Cardiac fibroblast (primary cell): ENCODE measurements around the gene HNRNPUL1.
A peak's percentile ranks its signal among the peaks of the same experiment; 100 is the strongest.
"Not testable (repeated sequence)": the region's sequence is repeated elsewhere in the genome, so short reads cannot be mapped to it uniquely, and the experiment has no call there.

Experiments
- DNase-seq, 2 donors: peaks; one replicate each; pipeline versions ENCODE4 v3.0.0 to v3.0.0-alpha.2; 2010; ENCODE audit warnings: low read depth in 2 of 2
- H3K4me3 ChIP-seq, 2 donors: replicated peaks in 1 of 2; 1 replicate in 1 of 2; 2 replicates in 1 of 2; pipeline ENCODE4 v1.5.1; 2011; ENCODE audit warnings: low read depth in 2 of 2, low read length in 2 of 2, mild to moderate bottlenecking in 2 of 2, moderate library complexity in 1 of 2
- CTCF ChIP-seq: IDR thresholded peaks from one replicate; pipeline ENCODE4 v1.5.1; 2011; ENCODE audit warnings: low read depth, mild to moderate bottlenecking, low read length, inconsistent platforms

HNRNPUL1 gene

DNA sequence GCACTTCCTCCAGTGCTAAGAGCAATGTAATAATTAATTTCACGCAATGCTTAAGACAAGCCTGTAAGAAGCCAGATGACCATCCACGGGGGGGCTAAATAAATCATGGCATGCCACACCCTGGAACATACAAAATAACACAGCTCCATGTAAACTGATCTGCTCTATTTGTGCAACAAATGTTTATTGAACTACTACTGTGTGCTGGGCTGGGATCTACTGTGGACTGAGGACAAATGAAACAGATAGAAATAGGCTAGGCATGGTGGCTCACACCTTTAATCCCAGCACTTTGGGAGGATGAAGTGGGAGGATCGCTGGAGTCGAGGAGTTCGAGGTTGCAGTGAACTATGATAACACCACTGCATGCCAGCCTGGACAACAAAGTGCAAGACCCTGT is 68.3 kb downstream of the HNRNPUL1 start:
- no peak for TF ChIP-seq CTCF
- no peak overlapping the region for H3K4me3 ChIP-seq
- DNase-seq = no peak

GRCh38 chr19:41334793-41335192 is 70.6 kb downstream of the HNRNPUL1 start:
- no peak for DNase-seq

DNA sequence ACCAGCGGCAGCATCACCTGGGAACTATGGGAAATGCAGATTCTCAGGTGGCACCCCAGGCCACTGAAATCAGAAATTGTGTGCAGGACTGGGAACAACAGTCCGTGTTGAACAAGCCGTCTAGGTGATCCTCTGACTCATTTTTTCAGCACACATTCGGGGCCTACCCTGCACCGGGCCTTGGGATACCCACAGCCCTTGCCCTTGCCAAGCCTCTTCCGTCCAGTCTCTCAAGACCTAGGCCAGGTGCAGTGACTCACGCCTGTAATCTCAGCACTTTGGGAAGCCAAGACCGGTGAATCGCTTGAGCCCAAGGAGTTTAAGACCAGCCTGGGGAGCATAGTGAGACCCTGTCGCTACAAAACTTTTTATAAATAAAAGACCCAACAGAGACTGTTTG is 71.3 kb downstream of the HNRNPUL1 start:
- no peak overlapping the region for H3K4me3 ChIP-seq
- no peak for DNase-seq
- no peak for TF ChIP-seq CTCF

More at GRCh38 chr19:41334793-41335192, 70.6 kb downstream of the HNRNPUL1 start:
- H3K4me3 ChIP-seq = no peak overlapping the region
- no peak for TF ChIP-seq CTCF

DNA sequence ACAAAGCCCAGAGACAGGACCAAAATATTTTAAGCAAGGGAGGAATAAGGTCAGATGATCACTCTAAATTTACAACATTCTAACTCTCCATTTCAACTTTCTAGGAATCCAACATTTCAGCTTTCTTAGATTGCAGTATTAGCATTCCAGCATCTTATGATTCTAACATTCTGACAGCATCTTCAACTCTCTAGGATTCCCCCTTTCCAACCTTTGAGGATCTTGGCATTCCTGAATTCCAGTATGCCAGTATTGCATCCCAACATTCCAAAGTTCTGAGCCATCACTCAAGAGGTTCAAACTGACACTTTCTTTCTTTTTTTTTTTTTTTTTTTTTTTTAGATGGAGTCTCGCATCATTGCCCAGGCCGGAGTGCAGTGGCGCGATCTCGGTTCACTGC is 75.8 kb downstream of the HNRNPUL1 start:
- H3K4me3 ChIP-seq = no peak overlapping the region
- TF ChIP-seq CTCF = no peak
- DNase-seq = peak in 1 of 2 donors; percentile 50

DNA sequence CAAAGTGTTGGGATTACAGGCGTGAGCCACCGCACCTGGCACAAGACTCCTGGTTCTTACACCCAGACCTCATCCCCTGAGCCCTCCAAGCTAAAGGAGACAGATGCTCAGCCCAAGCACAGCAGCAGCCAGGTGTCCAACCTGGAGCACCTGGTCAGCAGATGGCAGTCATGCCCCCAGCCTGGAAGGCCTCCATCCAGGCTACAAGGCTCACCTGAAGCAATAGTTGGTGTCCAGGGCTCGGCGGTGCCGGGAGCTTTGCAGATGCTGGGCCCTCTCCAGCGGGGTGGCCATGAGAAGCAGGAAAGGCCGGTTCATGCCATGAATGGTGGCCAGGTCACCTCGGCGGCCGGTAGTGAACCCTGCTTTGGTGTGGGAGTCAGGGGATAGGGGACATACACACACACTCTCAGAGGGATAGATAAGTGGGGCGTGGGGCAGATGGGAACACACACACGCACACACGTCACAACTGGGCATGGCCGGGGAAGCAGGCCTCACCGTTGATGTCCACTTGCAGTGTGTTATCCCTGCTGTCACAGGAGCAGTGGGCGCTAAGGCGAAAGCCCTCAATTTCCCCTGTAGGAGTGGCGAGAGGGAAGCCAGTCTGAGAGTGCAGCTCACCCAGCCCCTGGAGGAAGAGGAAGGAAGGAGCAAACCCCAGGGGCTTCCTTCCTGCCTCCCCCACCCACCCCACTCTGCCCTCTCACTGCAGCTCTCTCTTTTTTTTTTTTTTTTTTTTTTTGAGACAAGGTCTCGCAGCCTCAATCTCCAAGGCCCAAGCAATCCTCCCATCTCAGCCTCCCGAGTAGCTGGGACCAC is 77.7 kb downstream of the HNRNPUL1 start:
- no peak for TF ChIP-seq CTCF
- no peak for DNase-seq
- H3K4me3 ChIP-seq = no peak overlapping the region

DNA sequence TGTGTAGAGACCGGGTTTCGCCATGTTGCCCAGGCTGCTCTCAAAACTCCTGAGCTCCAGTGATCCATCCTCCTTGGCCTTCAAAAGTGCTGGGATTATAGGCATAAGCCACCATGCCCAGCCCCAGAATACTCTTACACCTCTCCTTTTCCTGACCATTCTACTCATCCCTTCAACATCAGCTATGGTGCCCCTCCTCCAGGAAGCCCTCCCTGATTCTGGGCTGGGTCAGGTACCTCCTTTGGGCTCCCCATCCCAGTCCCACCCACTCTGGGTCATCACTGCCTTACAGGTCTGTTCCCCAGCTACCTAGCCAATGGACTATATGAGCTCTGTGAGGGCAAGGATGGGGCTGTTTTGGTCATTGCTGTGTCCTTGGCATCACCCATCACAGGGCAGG is 80.0 kb downstream of the HNRNPUL1 start:
- TF ChIP-seq CTCF = no peak
- no peak for DNase-seq
- no peak overlapping the region for H3K4me3 ChIP-seq

DNA sequence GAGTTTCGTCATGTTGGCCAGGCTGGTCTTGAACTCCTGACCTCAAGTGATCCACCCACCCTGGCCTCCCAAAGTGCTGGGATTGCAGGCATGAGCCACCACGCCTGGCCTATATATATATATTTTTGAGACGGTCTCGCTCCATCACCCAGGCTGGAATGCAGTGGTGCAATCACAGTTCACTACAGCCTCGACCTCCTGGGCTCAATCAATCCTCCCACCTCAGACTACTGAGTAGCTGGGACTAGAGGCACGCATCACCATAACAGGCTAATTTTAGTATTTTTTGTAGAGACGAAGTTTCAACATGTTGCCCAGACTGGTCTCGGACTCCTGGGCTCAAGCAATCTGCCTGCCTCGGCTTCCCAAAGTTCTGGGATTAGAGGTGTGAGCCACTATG is 82.7 kb downstream of the HNRNPUL1 start:
- H3K4me3 ChIP-seq = not testable (repeated sequence)

More for the DNA sequence above, 82.7 kb downstream of the HNRNPUL1 start:
- not testable (repeated sequence) for DNase-seq
